GM12878 (cell line): ENCODE results near the gene SPATA32. TPM values are rescaled to one million over a fixed set of nuclear protein-coding genes. Genes with fewer than 3 reads are reported as not detected.

Experiments used
- ATF7 ChIP-seq: fragments of 450-650 bp; IDR thresholded peaks from 2 replicates; pipeline ENCODE4 v1.6.1; 2016; ENCODE audit warnings: low read depth, mild to moderate bottlenecking
- BHLHE40 ChIP-seq, 2 experiments: fragments of 450-650 bp in 1 of 2; IDR thresholded peaks; 2 replicates each; pipeline ENCODE4 v1.6.1; 2011 to 2017; ENCODE audit warnings: low read depth in 2 of 2, borderline replicate concordance in 1 of 2, improper control_type of control experiment in 1 of 2, low read length in 1 of 2, mild to moderate bottlenecking in 1 of 2
- BRCA1 ChIP-seq: IDR thresholded peaks from 2 replicates; pipeline ENCODE4 v1.6.1; 2011; ENCODE audit warnings: low read depth, low read length, improper control_type of control experiment
- CHD4 ChIP-seq: fragments of 200-600 bp; sonication (generic); IDR thresholded peaks from 2 replicates; pipeline ENCODE4 v1.6.1; 2016; ENCODE audit warnings: mild to moderate bottlenecking
- EED ChIP-seq: sonication (generic); IDR thresholded peaks from 2 replicates; pipeline ENCODE4 v1.6.1; 2016; ENCODE audit warnings: antibody characterized with exemption, low read depth
- EGR1 ChIP-seq, 2 experiments: IDR thresholded peaks; 1 replicate in 1 of 2; 2 replicates in 1 of 2; pipeline ENCODE4 v1.6.1; 2011 to 2012; ENCODE audit warnings: low read depth in 2 of 2, low read length in 2 of 2, borderline replicate concordance in 1 of 2, mild to moderate bottlenecking in 1 of 2, moderate library complexity in 1 of 2
- EP300 ChIP-seq, 2 experiments: fragments of 150-350 bp in 1 of 2; IDR thresholded peaks; 2 replicates each; pipeline ENCODE4 v1.6.1; 2011 to 2012; ENCODE audit warnings: low read depth in 2 of 2, low read length in 2 of 2, borderline replicate concordance in 1 of 2, improper control_type of control experiment in 1 of 2, inconsistent platforms in 1 of 2; ENCODE audit not compliant: control insufficient read depth in 1 of 2
- EZH2 ChIP-seq: IDR thresholded peaks from 2 replicates; pipeline ENCODE4 v1.6.1; 2012; ENCODE audit warnings: low read depth, mild to moderate bottlenecking, control low read depth, inconsistent platforms, low read length, borderline replicate concordance; ENCODE audit not compliant: control insufficient read depth
- IKZF1 ChIP-seq: fragments of 450-650 bp; conservative IDR thresholded peaks from 2 replicates; pipeline ENCODE4 v1.6.1; 2017; ENCODE audit warnings: antibody characterized with exemption, mild to moderate bottlenecking
- IKZF2 ChIP-seq, 2 experiments: fragments of 450-650 bp; IDR thresholded peaks; 2 replicates each; pipeline ENCODE4 v1.6.1; 2017; ENCODE audit warnings: mild to moderate bottlenecking in 2 of 2, moderate library complexity in 2 of 2
- KAT2A ChIP-seq: conservative IDR thresholded peaks from 2 replicates; pipeline ENCODE4 v1.6.1; 2011; ENCODE audit warnings: low read depth, low read length; ENCODE audit not compliant: control insufficient read depth
- LARP7 ChIP-seq: fragments of 450-650 bp; IDR thresholded peaks from 2 replicates; pipeline ENCODE4 v1.6.1; 2017; ENCODE audit warnings: mild to moderate bottlenecking
- MEF2B ChIP-seq: fragments of 450-650 bp; IDR thresholded peaks from 2 replicates; pipeline ENCODE4 v1.6.1; 2018; ENCODE audit warnings: mild to moderate bottlenecking, moderate library complexity; ENCODE audit not compliant: partially characterized antibody, poor library complexity, severe bottlenecking
- NBN ChIP-seq: fragments of 450-650 bp; IDR thresholded peaks from 2 replicates; pipeline ENCODE4 v1.6.1; 2016
- POLR2AphosphoS2 ChIP-seq: IDR thresholded peaks from 2 replicates; pipeline ENCODE4 v1.6.1; 2011; ENCODE audit warnings: low read depth, mild to moderate bottlenecking, low read length, improper control_type of control experiment, moderate library complexity
- RBBP5 ChIP-seq: fragments of 200-600 bp; sonication (generic); conservative IDR thresholded peaks from 2 replicates; pipeline ENCODE4 v1.6.1; 2016
- SIX5 ChIP-seq: IDR thresholded peaks from 2 replicates; pipeline ENCODE4 v1.6.1; 2011; ENCODE audit warnings: mild to moderate bottlenecking, low read depth, low read length, moderate library complexity; ENCODE audit not compliant: severe bottlenecking
- SMAD1 ChIP-seq: fragments of 450-650 bp; IDR thresholded peaks from 2 replicates; pipeline ENCODE4 v1.6.1; 2018; ENCODE audit warnings: mild to moderate bottlenecking, low read depth; ENCODE audit not compliant: partially characterized antibody
- STAT3 ChIP-seq: IDR thresholded peaks from 2 replicates; pipeline ENCODE4 v1.6.1; 2011; ENCODE audit warnings: low read depth, low read length, improper control_type of control experiment
- USF1 ChIP-seq: IDR thresholded peaks from 2 replicates; pipeline ENCODE4 v1.6.1; 2011; ENCODE audit warnings: borderline replicate concordance, low read depth, mild to moderate bottlenecking, moderate library complexity, mixed read lengths, low read length; ENCODE audit not compliant: insufficient read depth; ENCODE audit errors: extremely low read length
- ZBTB33 ChIP-seq: fragments of 450-650 bp; IDR thresholded peaks from 2 replicates; pipeline ENCODE4 v1.6.1; 2017; ENCODE audit warnings: mild to moderate bottlenecking
- ZNF217 ChIP-seq: fragments of 450-650 bp; IDR thresholded peaks from 2 replicates; pipeline ENCODE4 v1.6.1; 2017; ENCODE audit warnings: antibody characterized with exemption, mild to moderate bottlenecking
- ZNF622 ChIP-seq: fragments of 450-650 bp; IDR thresholded peaks from 2 replicates; pipeline ENCODE4 v1.6.1; 2017; ENCODE audit warnings: mild to moderate bottlenecking, inconsistent platforms
- ZNF687 ChIP-seq: fragments of 450-650 bp; IDR thresholded peaks from 2 replicates; pipeline ENCODE4 v1.6.1; 2017; ENCODE audit warnings: mild to moderate bottlenecking, moderate library complexity
- polyA plus RNA-seq, 11 experiments: library from polyadenylated mRNA; depleted of rRNA in 4 of 11; unstranded in 6 of 11; stranded (reverse) in 5 of 11; fragments of >200 nt; fragmentation: Nextera tagmentation in 4 of 11; fragmentation: Illumina TruSeq in 1 of 11; extraction: Ambion mirVana in 4 of 11; extraction: Trizol in 1 of 11; gene quantifications; 1 replicate in 1 of 11; 2 replicates in 10 of 11; pipeline versions ENCODE4 v1.2.1 to v1.2.3, GENCODE V29; 2011 to 2016; ENCODE audit warnings: inconsistent platforms in 2 of 11, missing spikeins in 2 of 11, low read depth in 1 of 11
- total RNA-seq, 4 experiments: library from RNA; depleted of rRNA in 3 of 4; stranded (reverse); fragments of >200 nt in 3 of 4; fragmentation: Illumina TruSeq in 1 of 4; extraction: Trizol in 1 of 4; gene quantifications; 2 replicates each; pipeline versions ENCODE4 v1.2.1 to v1.2.3, GENCODE V29; 2013 to 2021

The SPATA32 gene
- total and polyA plus RNA-seq, 10 of the 15 experiments (the other 5 are each of a cell fraction or from before 2014, with no cell fraction given): 0.03 to 0.35 (median 0.11) TPM; not detected in 3

GRCh38 chr17:45307290-45308015 is 45.6 kb upstream of the SPATA32 start (continued):
- TF ChIP-seq ZBTB33 (no peak), POLR2AphosphoS2 (no peak), ZNF687 (peak; percentile 57), IKZF2 (IDR thresholded peaks at IDR 0.05) (peak; percentile 83 to 87; a peak in 3 of 4 replicates), LARP7 (0 out of 2 replicates have a peak, but pooled peaks have one; percentile 31), RBBP5 (no peak), ATF7 (peak; percentile 96), SIX5 (no peak), EZH2 (no peak), CHD4 (no peak), IKZF1 (peak; percentile 67), STAT3 (no peak), KAT2A (no peak), BHLHE40 (IDR thresholded peaks at IDR 0.05; ENCODE audit: borderline replicate concordance in 1 of 2, low read depth in 2 of 2, low read length in 1 of 2) (peak; percentile 60 to 61; a peak in 1 of 4 replicates), NBN (peak; percentile 61; the same call in 1 of the 2 replicates), EGR1 (IDR thresholded peaks at IDR 0.05; ENCODE audit: borderline replicate concordance in 1 of 2, low read depth in 2 of 2, low read length in 2 of 2) (no peak), BRCA1 (no peak), EED (peak; percentile 44; the same call in 1 of the 2 replicates), USF1 (no peak), MEF2B (peak; percentile 57), EP300 (IDR thresholded peaks at IDR 0.05; ENCODE audit: borderline replicate concordance in 1 of 2, control insufficient read depth in 1 of 2, low read depth in 2 of 2, low read length in 2 of 2) (peak; percentile 75 to 78; a peak in 3 of 4 replicates), ZNF217 (no peak), SMAD1 (peak; percentile 56), ZNF622 (no peak)
